ENCODE measurements around the gene BEND7.

DNA sequence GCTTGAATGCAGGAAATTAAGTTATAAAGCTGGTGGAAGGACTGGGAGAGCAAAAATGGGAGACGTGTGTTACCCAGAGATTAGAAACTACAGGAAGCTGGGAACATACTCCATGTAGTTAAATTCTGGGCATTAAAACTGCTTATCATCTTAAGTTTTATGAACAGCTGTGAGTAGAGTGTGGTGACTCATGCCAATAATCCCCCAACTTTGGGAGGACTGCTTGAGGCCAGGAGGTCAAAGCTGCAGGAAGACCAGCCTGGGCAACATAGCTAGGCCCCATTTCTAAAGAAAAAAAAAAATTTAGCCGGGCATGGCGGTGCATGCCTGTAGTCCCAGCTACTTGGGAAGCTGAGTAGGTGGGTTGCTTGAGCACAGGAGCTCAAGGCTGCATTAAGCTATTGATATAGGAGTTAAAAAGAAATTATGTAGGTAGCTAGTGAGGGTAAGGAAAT lies 124.5 kb downstream of the BEND7 start:
- TF ChIP-seq, protein P1, sequence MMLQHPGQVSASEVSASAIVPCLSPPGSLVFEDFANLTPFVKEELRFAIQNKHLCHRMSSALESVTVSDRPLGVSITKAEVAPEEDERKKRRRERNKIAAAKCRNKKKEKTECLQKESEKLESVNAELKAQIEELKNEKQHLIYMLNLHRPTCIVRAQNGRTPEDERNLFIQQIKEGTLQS (IDR thresholded peaks at IDR 0.05; ENCODE audit: insufficient read depth, low read depth, low read length): no peak
- no peak for TF ChIP-seq CBX5 (IDR thresholded peaks at IDR 0.05; ENCODE audit: low read depth, low read length)
- no peak for TF ChIP-seq SUZ12 (IDR thresholded peaks at IDR 0.05; ENCODE audit: low read length)
- no peak for TF ChIP-seq CTCF (IDR thresholded peaks at IDR 0.05; ENCODE audit: control extremely low read depth in 1 of 3, insufficient read depth in 1 of 3, low read depth in 1 of 3, low read length in 3 of 3)
- no peak for TF ChIP-seq ASH2L (IDR thresholded peaks at IDR 0.05; ENCODE audit: low read length)
- no peak for TF ChIP-seq TBP (IDR thresholded peaks at IDR 0.05; ENCODE audit: low read depth, low read length)
- TF ChIP-seq POLR2AphosphoS5 (IDR thresholded peaks at IDR 0.05; ENCODE audit: low read depth, low read length): no peak
- TF ChIP-seq JUN (IDR thresholded peaks at IDR 0.05; ENCODE audit: low read depth, low read length): no peak
- no peak for TF ChIP-seq EP300 (IDR thresholded peaks at IDR 0.05; ENCODE audit: borderline replicate concordance in 1 of 2, low read depth in 2 of 2, low read length in 2 of 2)
